Measurements from ENCODE around the gene ISG20. TPM values are rescaled to one million over a fixed set of nuclear protein-coding genes. Genes with fewer than 3 reads are reported as not detected.

ISG20 gene
- total RNA-seq, 1 experiment from 2014 or later: 14.9 TPM

DNA sequence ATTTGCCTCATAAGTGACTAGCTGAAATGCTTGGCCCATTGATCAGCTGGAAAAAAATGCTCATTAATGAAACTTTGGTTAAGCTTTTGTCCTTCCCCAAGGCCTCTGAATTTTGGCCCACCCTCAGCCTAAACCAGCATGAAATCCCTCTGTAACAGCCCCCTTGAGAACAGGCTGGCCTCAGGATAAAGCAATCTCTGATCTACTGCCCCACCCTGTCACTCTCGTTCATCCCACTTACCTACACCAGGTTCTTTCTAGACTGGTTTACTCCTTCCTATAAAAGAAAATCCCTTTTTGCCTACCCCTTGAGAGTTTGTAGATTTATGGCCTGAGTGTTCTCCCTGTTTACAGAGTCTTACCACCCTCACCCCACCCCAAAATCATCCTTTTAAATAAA is 21.0 kb upstream of the ISG20 start:
- Histone ChIP-seq H3K27ac (ENCODE audit: low read length) (no peak overlapping the region), H3K27me3 (ENCODE audit: control insufficient read depth, insufficient read depth, low read length) (no peaks in the 10 kb centered on the region), H3K9me3 (ENCODE audit: control insufficient read depth, insufficient read depth, low read depth, low read length) (no peaks in the 10 kb centered on the region), H3K36me3 (ENCODE audit: control insufficient read depth, insufficient read depth, low read length) (peaks cover 5% of the 10 kb centered on the region; the same call in 1 of the 2 replicates), H3K4me1 (ENCODE audit: control insufficient read depth, insufficient read depth, low read length) (peaks cover 13% of the 10 kb centered on the region), H3K4me3 (ENCODE audit: low read depth in 2 of 2, low read length in 2 of 2) (no peak overlapping the region)
- in situ Hi-C loops (cut with HindIII; ENCODE audit: low pct_unique_long_range_greater_than_20kb, low sequenced_read_pairs): no loop called here
- ATAC-seq (no peak), DNase-seq (ENCODE audit: low read depth, low spot score) (no peak)
- intact Hi-C loops (cut with micrococcal nuclease; ENCODE audit: unreplicated experiment): no loop called here
- no peak for TF ChIP-seq POLR2AphosphoS5 (IDR thresholded peaks at IDR 0.05; ENCODE audit: low read depth, low read length)
- TF ChIP-seq CTCF (IDR thresholded peaks at IDR 0.05): no peak
- no peak for TF ChIP-seq TCF7L2 (IDR thresholded peaks at IDR 0.05; ENCODE audit: low read depth, low read length)
- TF ChIP-seq, protein P1, sequence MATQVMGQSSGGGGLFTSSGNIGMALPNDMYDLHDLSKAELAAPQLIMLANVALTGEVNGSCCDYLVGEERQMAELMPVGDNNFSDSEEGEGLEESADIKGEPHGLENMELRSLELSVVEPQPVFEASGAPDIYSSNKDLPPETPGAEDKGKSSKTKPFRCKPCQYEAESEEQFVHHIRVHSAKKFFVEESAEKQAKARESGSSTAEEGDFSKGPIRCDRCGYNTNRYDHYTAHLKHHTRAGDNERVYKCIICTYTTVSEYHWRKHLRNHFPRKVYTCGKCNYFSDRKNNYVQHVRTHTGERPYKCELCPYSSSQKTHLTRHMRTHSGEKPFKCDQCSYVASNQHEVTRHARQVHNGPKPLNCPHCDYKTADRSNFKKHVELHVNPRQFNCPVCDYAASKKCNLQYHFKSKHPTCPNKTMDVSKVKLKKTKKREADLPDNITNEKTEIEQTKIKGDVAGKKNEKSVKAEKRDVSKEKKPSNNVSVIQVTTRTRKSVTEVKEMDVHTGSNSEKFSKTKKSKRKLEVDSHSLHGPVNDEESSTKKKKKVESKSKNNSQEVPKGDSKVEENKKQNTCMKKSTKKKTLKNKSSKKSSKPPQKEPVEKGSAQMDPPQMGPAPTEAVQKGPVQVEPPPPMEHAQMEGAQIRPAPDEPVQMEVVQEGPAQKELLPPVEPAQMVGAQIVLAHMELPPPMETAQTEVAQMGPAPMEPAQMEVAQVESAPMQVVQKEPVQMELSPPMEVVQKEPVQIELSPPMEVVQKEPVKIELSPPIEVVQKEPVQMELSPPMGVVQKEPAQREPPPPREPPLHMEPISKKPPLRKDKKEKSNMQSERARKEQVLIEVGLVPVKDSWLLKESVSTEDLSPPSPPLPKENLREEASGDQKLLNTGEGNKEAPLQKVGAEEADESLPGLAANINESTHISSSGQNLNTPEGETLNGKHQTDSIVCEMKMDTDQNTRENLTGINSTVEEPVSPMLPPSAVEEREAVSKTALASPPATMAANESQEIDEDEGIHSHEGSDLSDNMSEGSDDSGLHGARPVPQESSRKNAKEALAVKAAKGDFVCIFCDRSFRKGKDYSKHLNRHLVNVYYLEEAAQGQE (IDR thresholded peaks at IDR 0.05; ENCODE audit: insufficient read depth in 1 of 2, low read depth in 2 of 2, low read length in 1 of 2): no peak
- no peak for TF ChIP-seq SIN3A (IDR thresholded peaks at IDR 0.05; ENCODE audit: borderline replicate concordance, insufficient read depth, low read depth, low read length)
- BruUV-seq (replicated peaks): no TSS peak
- POLR2A ChIA-PET: interaction anchor here (0.6 kb wide), 1 partner anchor 342 kb away, joined by 4 read pairs; no protein-coding TSS in a partner anchor
- CTCF ChIA-PET: interaction anchor here (0.6 kb wide), 1 partner anchor 204 kb away, joined by 4 read pairs; no protein-coding TSS in a partner anchor

DNA sequence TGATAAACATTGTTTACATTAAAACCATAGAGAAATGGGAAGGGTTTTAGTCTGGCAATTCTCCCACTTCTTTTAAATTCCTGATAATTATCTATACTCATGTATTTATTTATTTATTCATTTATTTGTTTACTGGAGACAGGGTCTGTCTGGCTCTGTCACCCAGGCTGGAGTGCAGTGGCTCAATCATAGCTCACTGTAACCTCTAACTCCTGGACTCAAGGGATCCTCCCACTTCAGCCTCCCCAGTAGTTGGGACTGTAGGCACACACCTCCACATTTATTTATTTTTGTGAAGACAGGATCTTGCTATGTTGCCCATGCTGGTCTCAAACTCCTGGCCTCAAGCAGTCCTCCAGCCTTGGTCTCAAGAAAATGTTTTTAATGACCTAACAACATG is 20.1 kb upstream of the ISG20 start:
- POLR2A ChIA-PET: no interaction called here
- BruUV-seq (replicated peaks): no TSS peak
- CTCF ChIA-PET: no interaction called here
- Histone ChIP-seq H3K36me3 (ENCODE audit: control insufficient read depth, insufficient read depth, low read length) (peaks cover 5% of the 10 kb centered on the region; the same call in 1 of the 2 replicates), H3K9me3 (ENCODE audit: control insufficient read depth, insufficient read depth, low read depth, low read length) (no peaks in the 10 kb centered on the region), H3K27ac (ENCODE audit: low read length) (no peak overlapping the region), H3K27me3 (ENCODE audit: control insufficient read depth, insufficient read depth, low read length) (no peaks in the 10 kb centered on the region), H3K4me1 (ENCODE audit: control insufficient read depth, insufficient read depth, low read length) (peaks cover 16% of the 10 kb centered on the region), H3K4me3 (ENCODE audit: low read depth in 2 of 2, low read length in 2 of 2) (no peak overlapping the region)
- intact Hi-C loops (cut with micrococcal nuclease; ENCODE audit: unreplicated experiment): no loop called here
- no peak for TF ChIP-seq POLR2AphosphoS5 (IDR thresholded peaks at IDR 0.05; ENCODE audit: low read depth, low read length)
- no peak for TF ChIP-seq CTCF (IDR thresholded peaks at IDR 0.05)
- TF ChIP-seq TCF7L2 (IDR thresholded peaks at IDR 0.05; ENCODE audit: low read depth, low read length): no peak
- TF ChIP-seq, protein P1 (IDR thresholded peaks at IDR 0.05; ENCODE audit: insufficient read depth in 1 of 2, low read depth in 2 of 2, low read length in 1 of 2): no peak
- no peak for TF ChIP-seq SIN3A (IDR thresholded peaks at IDR 0.05; ENCODE audit: borderline replicate concordance, insufficient read depth, low read depth, low read length)
- ATAC-seq (no peak), DNase-seq (ENCODE audit: low read depth, low spot score) (no peak)
- in situ Hi-C loops (cut with HindIII; ENCODE audit: low pct_unique_long_range_greater_than_20kb, low sequenced_read_pairs): no loop called here
